ENCODE measurements around the gene MTMR2. TPM values are rescaled to one million over a fixed set of nuclear protein-coding genes. Genes with fewer than 3 reads are reported as not detected.
A peak's percentile ranks its signal among the peaks of the same experiment; 100 is the strongest.
"Not testable (repeated sequence)": the region's sequence is repeated elsewhere in the genome, so short reads cannot be mapped to it uniquely, and the experiment has no call there.

The MTMR2 gene
- polyA plus RNA-seq, 4 donors, result 61.2 to 63.3 (median 63.1) TPM

GRCh38 chr11:95888439-95888838 is 35.5 kb downstream of the MTMR2 start:
- no peak for DNase-seq (ENCODE audit: low read depth in 4 of 4, low spot score in 3 of 4)

DNA sequence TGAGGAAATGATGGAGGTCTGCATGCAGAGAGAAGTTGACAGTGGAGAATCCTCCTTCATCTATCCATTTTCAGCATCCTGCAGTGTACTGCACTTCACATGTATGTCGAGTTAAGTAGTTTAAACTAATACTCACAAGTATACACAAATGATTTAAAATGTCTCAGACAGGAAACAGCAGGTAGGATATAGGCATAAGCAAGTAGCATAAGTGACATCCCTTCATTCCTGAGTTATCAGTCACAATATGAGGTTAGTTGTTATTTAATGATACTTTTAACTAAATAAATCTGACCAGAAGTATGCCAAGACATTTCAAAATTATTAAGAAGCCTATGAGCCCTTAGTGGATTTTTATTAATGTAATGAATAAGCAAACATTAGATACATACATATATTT is 37.4 kb downstream of the MTMR2 start:
- no peak for DNase-seq (ENCODE audit: low read depth in 4 of 4, low spot score in 3 of 4)

- DNase-seq (ENCODE audit: low read depth in 4 of 4, low spot score in 3 of 4), result no peak
These were observed 39.1 kb downstream of the MTMR2 start for GRCh38 chr11:95884802-95885201.

DNA sequence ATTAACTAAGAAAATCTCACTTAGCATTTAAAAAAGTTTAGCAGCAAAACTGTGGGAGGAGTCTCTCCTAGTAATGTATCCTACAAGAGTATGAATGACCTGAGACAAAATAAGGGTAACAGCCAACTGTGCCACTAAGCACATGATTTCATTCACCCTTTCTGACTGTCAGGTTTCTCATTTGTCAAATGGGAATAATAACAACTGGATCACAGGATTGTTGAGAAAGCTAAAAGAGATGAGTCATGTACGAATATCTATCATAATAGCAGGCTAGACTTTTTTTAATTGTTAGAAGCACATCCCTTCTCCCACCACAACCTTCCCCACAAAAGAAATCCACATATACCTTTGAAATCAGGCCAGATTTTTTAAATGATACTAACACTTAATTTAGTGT is 39.5 kb downstream of the MTMR2 start:
- no peak for DNase-seq (ENCODE audit: low read depth in 4 of 4, low spot score in 3 of 4)

DNA sequence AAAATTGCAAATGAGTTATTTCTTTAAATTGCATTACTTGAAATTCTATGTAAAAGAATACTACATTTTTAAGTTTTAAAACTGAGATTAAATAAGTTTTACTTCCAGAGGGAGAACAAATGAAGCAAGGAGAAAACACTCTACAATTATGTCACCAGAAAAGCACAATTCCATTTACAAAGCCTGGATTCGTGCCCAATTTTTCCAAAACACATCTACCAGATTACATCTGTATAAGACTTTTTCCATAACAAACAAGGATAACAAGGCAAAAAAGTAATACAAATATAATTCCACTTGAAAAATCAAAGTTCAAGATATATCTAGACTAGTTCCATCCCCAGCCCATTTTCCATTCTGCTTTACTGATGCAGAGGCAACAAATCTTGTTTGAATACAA is 40.5 kb downstream of the MTMR2 start:
- no peak for DNase-seq (ENCODE audit: low read depth in 4 of 4, low spot score in 3 of 4)

GRCh38 chr11:95877291-95877690 is 46.6 kb downstream of the MTMR2 start:
- no peak for DNase-seq (ENCODE audit: low read depth in 4 of 4, low spot score in 3 of 4)

- not testable (repeated sequence) for DNase-seq (ENCODE audit: low read depth in 4 of 4, low spot score in 3 of 4)
These were observed 53.0 kb downstream of the MTMR2 start for GRCh38 chr11:95870877-95871276.

GRCh38 chr11:95867105-95867504 is 56.8 kb downstream of the MTMR2 start:
- DNase-seq (ENCODE audit: low read depth in 4 of 4, low spot score in 3 of 4), result no peak

DNA sequence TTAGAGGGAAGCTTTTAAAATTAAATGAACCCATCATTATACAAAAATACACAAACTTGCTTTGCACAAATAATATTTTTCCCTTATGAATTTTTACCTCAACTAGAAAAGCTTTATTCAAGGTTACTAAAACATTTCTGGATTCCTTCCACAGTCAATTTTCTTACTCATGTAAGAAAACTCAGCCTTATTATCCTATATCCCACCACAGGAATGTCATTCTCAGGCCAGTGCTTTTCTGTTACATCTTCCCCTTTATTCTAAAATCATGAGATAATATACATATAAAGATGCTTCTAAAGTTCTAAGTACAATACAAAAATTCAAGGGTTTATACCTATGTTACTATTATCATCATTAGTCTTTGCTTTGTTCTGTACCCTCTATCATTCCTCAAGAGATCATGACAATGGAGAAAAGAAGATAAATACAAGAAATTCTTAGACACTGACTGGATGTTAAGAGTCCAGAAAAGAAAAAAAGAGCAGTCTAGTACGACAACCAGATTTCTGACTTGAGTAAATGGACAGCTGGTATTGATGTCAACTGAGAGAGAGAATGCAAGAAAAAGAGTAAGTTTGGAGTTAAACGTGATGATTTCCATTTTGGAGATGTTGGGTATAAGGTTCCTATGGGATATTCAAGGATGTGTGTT is 60.3 kb downstream of the MTMR2 start:
- no peak for DNase-seq (ENCODE audit: low read depth in 4 of 4, low spot score in 3 of 4)

- not testable (repeated sequence) for DNase-seq (ENCODE audit: low read depth in 4 of 4, low spot score in 3 of 4)
These were observed 63.9 kb downstream of the MTMR2 start for GRCh38 chr11:95860024-95860423.

DNA sequence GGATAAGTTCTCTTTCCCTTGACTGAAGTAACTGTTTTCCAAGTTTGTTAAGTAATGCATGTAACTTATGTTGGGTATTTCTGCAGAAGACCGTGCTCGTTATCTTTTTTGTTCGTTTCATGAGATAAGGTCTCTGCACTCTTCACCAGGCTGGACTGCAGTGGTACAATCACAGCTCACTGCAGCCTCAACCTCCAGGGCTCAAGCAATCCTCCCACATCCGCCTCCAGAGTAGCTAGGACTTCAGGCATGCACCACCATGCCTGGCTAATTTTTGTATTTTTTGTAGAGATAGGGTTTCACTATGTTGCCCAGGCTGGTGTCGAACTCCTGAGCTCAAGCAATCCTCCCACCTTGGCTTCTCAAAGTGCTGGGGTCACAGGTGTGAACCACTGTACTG is 69.5 kb downstream of the MTMR2 start:
- DNase-seq (ENCODE audit: low read depth in 4 of 4, low spot score in 3 of 4), result not testable (repeated sequence)

DNA sequence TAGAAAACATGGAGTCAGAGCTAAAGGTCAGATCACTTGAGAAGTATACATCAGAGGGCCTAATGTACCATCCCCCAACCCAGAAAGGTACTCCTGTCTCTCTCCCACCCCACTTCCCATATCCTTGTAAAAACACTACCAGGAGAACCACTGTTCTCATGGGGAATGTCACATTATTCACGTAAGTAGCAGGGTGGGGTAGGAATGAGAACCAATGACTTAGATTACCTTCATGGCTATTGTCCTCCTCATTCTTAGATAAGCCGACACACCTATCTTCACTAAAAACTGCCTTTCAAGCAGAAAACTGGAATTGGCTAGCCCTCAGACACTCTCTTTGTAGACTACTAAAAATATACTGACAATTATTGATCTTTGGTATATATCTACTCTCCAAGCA is 70.0 kb downstream of the MTMR2 start:
- DNase-seq (ENCODE audit: low read depth in 4 of 4, low spot score in 3 of 4), result no peak

GRCh38 chr11:95853138-95853537 is 70.8 kb downstream of the MTMR2 start:
- no peak for DNase-seq (ENCODE audit: low read depth in 4 of 4, low spot score in 3 of 4)

- no peak for DNase-seq (ENCODE audit: low read depth in 4 of 4, low spot score in 3 of 4)
These were observed 73.8 kb downstream of the MTMR2 start for GRCh38 chr11:95850137-95850536.

- peak in 3 of 4 donors; percentile 23 to 31 (median 25) for DNase-seq (ENCODE audit: low read depth in 4 of 4, low spot score in 3 of 4)
These were observed 74.7 kb downstream of the MTMR2 start for GRCh38 chr11:95849087-95849825.

DNA sequence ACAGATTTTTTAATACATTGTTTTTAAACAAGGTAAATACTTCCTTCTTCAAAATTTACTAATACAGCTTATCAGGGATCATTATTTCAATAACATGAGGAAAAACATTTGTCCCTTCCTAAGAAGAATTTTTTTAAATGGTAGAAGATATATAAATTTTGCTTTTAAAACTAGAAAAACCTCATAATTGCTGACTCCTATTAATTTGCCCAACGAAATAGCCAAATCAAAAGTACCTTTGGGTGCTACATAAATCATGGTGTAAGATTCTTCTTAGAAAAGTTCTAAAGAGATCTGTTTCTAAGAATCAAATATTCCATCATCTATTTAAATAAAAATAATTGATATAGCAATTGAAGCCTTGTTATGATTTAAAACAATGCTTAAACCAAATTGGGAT is 78.7 kb downstream of the MTMR2 start:
- DNase-seq (ENCODE audit: low read depth in 4 of 4, low spot score in 3 of 4), result no peak

DNA sequence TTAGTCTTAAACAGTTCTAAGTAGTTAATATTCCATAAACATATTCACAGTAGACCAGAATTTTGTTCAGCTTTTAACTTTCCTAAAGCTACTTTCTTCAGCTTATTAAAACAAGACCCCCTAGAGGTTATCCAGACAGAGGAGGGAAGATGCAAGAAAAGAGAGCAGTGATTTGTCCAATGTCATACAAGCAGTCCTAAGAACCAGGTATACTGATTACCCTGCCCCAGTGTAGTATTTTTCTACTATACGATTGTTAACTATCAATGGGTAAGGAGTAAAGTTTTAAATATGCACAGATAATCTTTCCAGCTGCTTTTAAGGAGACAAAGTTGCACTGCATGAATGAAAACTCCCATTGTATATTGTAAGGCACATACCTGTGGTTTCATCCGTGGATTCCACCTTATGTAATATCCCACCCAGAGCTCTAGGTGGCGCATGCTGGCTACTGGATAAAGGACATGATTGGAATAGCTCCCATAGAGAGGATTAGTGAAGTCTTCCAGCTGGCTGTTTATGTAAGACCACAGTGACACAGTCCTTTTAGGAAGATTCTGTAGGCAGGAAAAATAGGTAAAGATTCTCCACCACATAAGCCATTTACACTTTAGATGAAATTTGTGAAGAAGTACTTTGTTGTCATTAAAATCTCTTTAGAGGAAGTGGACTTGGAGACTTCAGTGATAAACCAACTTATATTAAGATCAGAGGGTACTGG is 88.0 kb downstream of the MTMR2 start:
- peak; percentile 28 to 63 (median 56) for DNase-seq (ENCODE audit: low read depth in 4 of 4, low spot score in 3 of 4)

DNA sequence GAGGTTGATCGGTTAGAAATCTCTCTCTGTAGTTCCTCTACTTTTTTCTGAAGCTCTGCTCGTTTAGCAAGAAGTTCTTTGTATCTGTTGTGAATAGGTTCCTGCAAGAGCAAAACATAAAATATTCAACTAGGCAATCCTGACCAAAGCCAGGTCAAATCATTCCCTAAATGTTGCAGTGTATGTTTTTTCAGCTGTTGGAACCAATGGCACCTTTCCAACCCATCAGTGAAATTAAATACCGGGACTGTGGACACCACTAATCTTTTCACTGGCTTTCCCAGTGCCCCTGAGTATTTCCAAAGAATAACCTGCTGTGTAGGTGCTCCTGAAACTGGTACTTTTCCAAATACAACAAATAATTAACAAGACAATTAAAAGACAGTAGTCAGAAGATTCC is 88.6 kb downstream of the MTMR2 start:
- DNase-seq (ENCODE audit: low read depth in 4 of 4, low spot score in 3 of 4), result no peak

DNA sequence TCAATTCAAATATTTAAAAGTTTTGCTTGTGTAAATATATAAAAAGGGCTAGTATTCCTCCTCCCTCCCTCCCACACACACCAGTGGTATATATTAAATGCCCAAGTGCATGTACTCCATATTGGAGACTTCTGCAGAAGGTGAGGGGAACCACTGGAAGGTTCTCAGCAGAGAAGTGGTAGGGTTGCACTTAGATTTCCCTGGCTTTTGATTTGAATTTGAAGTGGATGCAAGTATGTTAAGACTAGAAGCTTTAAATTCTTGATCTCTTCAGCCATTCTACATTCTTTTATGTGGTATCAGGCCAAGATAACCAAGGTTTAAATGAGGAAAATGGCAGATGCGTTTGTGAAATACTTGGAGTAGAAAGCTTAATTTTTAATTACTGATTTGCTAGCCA is 90.5 kb downstream of the MTMR2 start:
- no peak for DNase-seq (ENCODE audit: low read depth in 4 of 4, low spot score in 3 of 4)

GRCh38 chr11:95832763-95833162 is 91.1 kb downstream of the MTMR2 start:
- no peak for DNase-seq (ENCODE audit: low read depth in 4 of 4, low spot score in 3 of 4)

DNA sequence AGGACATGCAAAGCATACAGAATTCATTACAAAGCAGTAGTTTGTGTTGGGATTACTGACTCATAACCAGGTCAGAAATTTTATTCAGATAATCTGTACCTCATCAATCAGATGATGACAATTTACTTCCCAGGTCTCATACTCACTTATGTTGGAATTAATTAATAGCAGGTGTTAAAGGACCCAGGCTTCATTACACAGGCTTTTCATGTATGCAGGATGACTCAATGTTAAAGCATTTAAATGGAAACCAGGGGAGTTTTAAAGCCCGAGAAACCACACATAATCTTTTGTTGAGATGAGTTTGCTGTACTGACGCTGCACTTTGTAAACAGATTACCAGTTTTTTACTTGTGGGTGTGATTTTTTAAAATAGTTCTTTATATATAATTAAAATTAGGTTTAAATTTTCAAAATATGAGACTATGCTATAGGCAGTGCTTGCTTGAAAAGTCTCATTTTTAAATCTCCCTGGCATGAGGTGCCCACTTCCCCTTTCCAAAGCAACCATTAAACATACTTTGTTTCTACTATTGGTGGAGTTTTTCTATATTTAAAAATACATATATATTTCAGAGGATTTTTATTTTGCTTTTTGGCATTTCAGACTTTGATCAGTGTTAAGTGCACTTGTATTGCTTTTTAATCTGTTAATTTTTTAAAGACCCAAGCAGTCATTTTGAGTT is 92.6 kb downstream of the MTMR2 start:
- DNase-seq (ENCODE audit: low read depth in 4 of 4, low spot score in 3 of 4), result no peak

Measured in right renal pelvis (tissue), 4 donors.